ENCODE results near the gene KAT6B. TPM values are rescaled to one million over a fixed set of nuclear protein-coding genes. Genes with fewer than 3 reads are reported as not detected.
A peak's percentile ranks its signal among the peaks of the same experiment; 100 is the strongest.

The KAT6B gene
- total and polyA plus RNA-seq, 2 experiments from 2014 or later: 15.8 to 36.2 TPM

DNA sequence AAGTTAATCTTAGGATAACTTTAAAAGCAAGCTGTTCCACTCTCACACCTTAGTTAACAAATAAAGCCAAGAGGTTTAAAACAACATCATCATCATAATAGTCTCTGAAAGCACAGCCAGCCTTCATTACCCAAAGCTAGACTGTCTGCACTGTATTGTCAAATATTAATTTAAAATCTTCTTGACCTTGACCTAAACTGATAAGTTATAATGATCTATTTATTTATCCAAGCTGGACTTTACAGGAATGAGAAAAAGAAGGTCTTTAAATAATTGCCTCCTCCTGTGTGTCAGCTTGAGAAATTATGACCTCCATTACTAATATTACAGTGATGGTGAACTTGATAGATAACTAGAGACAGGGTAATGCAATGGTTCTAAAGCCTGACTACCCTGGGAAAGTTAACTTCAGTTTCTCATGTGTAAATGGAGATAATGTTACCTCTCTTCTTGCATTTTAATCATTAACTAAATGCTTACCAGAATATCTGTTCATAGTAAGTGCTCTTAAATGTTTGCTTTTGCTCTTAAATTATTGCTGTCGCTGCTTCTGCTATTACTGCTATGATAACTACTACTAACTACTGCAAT is 111.0 kb downstream of the KAT6B start:
- Histone ChIP-seq H3K9me2 (replicated peaks; ENCODE audit: insufficient read depth) (no peaks in the 10 kb centered on the region), H3K4me3 (no peak overlapping the region), H3K27ac (no peak overlapping the region), H3K36me3 (replicated peaks; ENCODE audit: insufficient read depth, low read depth) (no peaks in the 10 kb centered on the region), H4K20me1 (ENCODE audit: insufficient read depth, poor library complexity, severe bottlenecking) (peaks cover 49% of the 10 kb centered on the region), H3K27me3 (no peaks in the 10 kb centered on the region), H2AFZ (no peak overlapping the region), H3K9me3 (ENCODE audit: low read depth) (no peaks in the 10 kb centered on the region), H3K4me1 (ENCODE audit: insufficient read depth) (peaks cover 9% of the 10 kb centered on the region), H3K79me2 (peaks cover 82% of the 10 kb centered on the region), H3K4me2 (peak overlapping the region; percentile 58)
- TF ChIP-seq CTCF (IDR thresholded peaks at IDR 0.05; ENCODE audit: poor library complexity): no peak
- DNase-seq (ENCODE audit: low spot score): no peak
- 47% methylated on average over 1 of the region's 1 CpG for WGBS (ENCODE audit: low lambda C conversion rate, missing lambda C conversion rate)

GRCh38 chr10:74944205-74944604 is 117.8 kb downstream of the KAT6B start:
- peaks cover 27% of the 10 kb centered on the region for H4K20me1 ChIP-seq (ENCODE audit: insufficient read depth, poor library complexity, severe bottlenecking)
- H3K9me2 ChIP-seq (replicated peaks; ENCODE audit: insufficient read depth): no peaks in the 10 kb centered on the region
- H3K4me3 ChIP-seq: no peak overlapping the region
- H3K27ac ChIP-seq: no peak overlapping the region
- H3K79me2 ChIP-seq: peaks cover 72% of the 10 kb centered on the region
- no peaks in the 10 kb centered on the region for H3K36me3 ChIP-seq (replicated peaks; ENCODE audit: insufficient read depth, low read depth)
- H3K9me3 ChIP-seq (ENCODE audit: low read depth): no peaks in the 10 kb centered on the region
- DNase-seq (ENCODE audit: low spot score): no peak
- WGBS (ENCODE audit: low lambda C conversion rate, missing lambda C conversion rate): 96% methylated on average over 7 of the region's 7 CpGs
- H3K27me3 ChIP-seq: no peaks in the 10 kb centered on the region
- H3K4me1 ChIP-seq (ENCODE audit: insufficient read depth): peaks cover 16% of the 10 kb centered on the region
- H2AFZ ChIP-seq: no peak overlapping the region
- H3K4me2 ChIP-seq: no peak overlapping the region
- TF ChIP-seq CTCF (IDR thresholded peaks at IDR 0.05; ENCODE audit: poor library complexity): no peak
- no peak for TF ChIP-seq EZH2phosphoT487 (IDR thresholded peaks at IDR 0.05; ENCODE audit: low read depth, severe bottlenecking, unreplicated experiment)
- TF ChIP-seq EZH2 (IDR thresholded peaks at IDR 0.05; ENCODE audit: borderline replicate concordance): no peak

DNA sequence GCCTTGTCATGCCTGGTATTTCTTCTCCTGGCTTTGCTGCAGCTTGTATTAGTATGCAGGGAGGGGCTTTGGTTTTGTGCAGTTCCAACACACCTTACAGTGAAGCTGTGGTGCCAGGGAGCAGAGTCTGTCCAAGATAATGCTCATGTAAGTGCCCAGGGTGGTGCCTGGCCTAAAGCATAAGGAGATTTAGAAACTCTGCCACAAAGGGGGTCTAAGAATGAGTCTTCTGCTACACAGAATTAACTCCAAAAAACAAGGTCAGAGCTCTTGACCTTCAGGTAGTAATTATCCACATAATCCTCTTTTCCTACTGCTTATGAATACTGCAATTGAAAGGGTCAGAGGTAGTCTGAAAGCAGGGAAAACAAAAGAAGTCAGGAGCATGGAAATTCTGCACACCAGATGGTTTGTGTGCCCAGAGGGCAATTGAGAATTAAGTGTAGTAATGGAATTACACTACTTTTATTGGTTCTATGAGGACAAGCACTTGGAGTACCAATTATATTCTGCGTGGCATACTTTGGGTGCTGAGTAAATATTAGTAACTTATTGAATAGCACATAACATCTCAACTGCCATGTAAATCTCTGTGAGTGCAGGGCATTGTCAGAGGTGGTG is 121.5 kb downstream of the KAT6B start:
- Histone ChIP-seq H3K79me2 (peaks cover 66% of the 10 kb centered on the region), H3K27me3 (no peaks in the 10 kb centered on the region), H3K4me1 (ENCODE audit: insufficient read depth) (peaks cover 26% of the 10 kb centered on the region), H3K4me3 (no peak overlapping the region), H4K20me1 (ENCODE audit: insufficient read depth, poor library complexity, severe bottlenecking) (peaks cover 10% of the 10 kb centered on the region), H3K27ac (peak overlapping the region; percentile 12), H3K4me2 (no peak overlapping the region), H3K36me3 (replicated peaks; ENCODE audit: insufficient read depth, low read depth) (no peaks in the 10 kb centered on the region), H2AFZ (no peak overlapping the region), H3K9me3 (ENCODE audit: low read depth) (no peaks in the 10 kb centered on the region), H3K9me2 (replicated peaks; ENCODE audit: insufficient read depth) (no peaks in the 10 kb centered on the region)
- 62% methylated on average over 1 of the region's 1 CpG for WGBS (ENCODE audit: low lambda C conversion rate, missing lambda C conversion rate)
- no peak for DNase-seq (ENCODE audit: low spot score)
- no peak for TF ChIP-seq EZH2phosphoT487 (IDR thresholded peaks at IDR 0.05; ENCODE audit: low read depth, severe bottlenecking, unreplicated experiment)
- TF ChIP-seq EZH2 (IDR thresholded peaks at IDR 0.05; ENCODE audit: borderline replicate concordance): no peak
- no peak for TF ChIP-seq CTCF (IDR thresholded peaks at IDR 0.05; ENCODE audit: poor library complexity)

Data from hepatocyte (in vitro differentiated cells).